Measurements from ENCODE around the gene NAALADL2.
"Not testable (repeated sequence)": the region's sequence is repeated elsewhere in the genome, so short reads cannot be mapped to it uniquely, and the experiment has no call there.

Gene NAALADL2

GRCh38 chr3:175447521-175447920 is 588.4 kb downstream of the NAALADL2 start:
- no peak for DNase-seq

- DNase-seq, result no peak
These were observed 594.2 kb downstream of the NAALADL2 start for GRCh38 chr3:175453361-175453760.

GRCh38 chr3:175456466-175456865 is 597.3 kb downstream of the NAALADL2 start:
- no peak for DNase-seq

GRCh38 chr3:175457301-175457700 is 598.2 kb downstream of the NAALADL2 start:
- DNase-seq, result no peak

GRCh38 chr3:175460849-175461399 is 601.8 kb downstream of the NAALADL2 start:
- DNase-seq, result not testable (repeated sequence)

GRCh38 chr3:175464362-175464761 is 605.2 kb downstream of the NAALADL2 start:
- no peak for DNase-seq

- DNase-seq, result no peak
These were observed 610.0 kb downstream of the NAALADL2 start for GRCh38 chr3:175469124-175469523.

- DNase-seq, result no peak
These were observed 616.6 kb downstream of the NAALADL2 start for GRCh38 chr3:175475765-175476164.

GRCh38 chr3:175476489-175476888 is 617.4 kb downstream of the NAALADL2 start:
- no peak for DNase-seq

- DNase-seq, result no peak
These were observed 618.6 kb downstream of the NAALADL2 start for GRCh38 chr3:175477651-175478224.

GRCh38 chr3:175478301-175478700 is 619.2 kb downstream of the NAALADL2 start:
- no peak for DNase-seq

- DNase-seq, result no peak
These were observed 620.0 kb downstream of the NAALADL2 start for GRCh38 chr3:175479175-175479574.

GRCh38 chr3:175479800-175480199 is 620.7 kb downstream of the NAALADL2 start:
- no peak for DNase-seq

GRCh38 chr3:175484666-175485065 is 625.5 kb downstream of the NAALADL2 start:
- DNase-seq, result no peak

GRCh38 chr3:175485436-175485835 is 626.3 kb downstream of the NAALADL2 start:
- DNase-seq, result no peak

- DNase-seq, result no peak
These were observed 627.1 kb downstream of the NAALADL2 start for GRCh38 chr3:175486255-175486654.

GRCh38 chr3:175489406-175489805 is 630.3 kb downstream of the NAALADL2 start:
- no peak for DNase-seq

- no peak for DNase-seq
These were observed 634.2 kb downstream of the NAALADL2 start for GRCh38 chr3:175493301-175493700.

- DNase-seq, result no peak
These were observed 636.2 kb downstream of the NAALADL2 start for GRCh38 chr3:175495331-175495730.

- no peak for DNase-seq
These were observed 643.0 kb downstream of the NAALADL2 start for GRCh38 chr3:175502155-175502554.

- no peak for DNase-seq
These were observed 652.2 kb downstream of the NAALADL2 start for GRCh38 chr3:175511219-175511785.

- no peak for DNase-seq
These were observed 653.6 kb downstream of the NAALADL2 start for GRCh38 chr3:175512700-175513099.

GRCh38 chr3:175518459-175518858 is 659.3 kb downstream of the NAALADL2 start:
- no peak for DNase-seq

- no peak for DNase-seq
These were observed 662.3 kb downstream of the NAALADL2 start for GRCh38 chr3:175521406-175521805.

GRCh38 chr3:175526191-175526590 is 667.1 kb downstream of the NAALADL2 start:
- DNase-seq, result no peak
